ENCODE data around the gene OR4C5.
"Not testable (repeated sequence)": the region's sequence is repeated elsewhere in the genome, so short reads cannot be mapped to it uniquely, and the experiment has no call there.

The OR4C5 gene

DNA sequence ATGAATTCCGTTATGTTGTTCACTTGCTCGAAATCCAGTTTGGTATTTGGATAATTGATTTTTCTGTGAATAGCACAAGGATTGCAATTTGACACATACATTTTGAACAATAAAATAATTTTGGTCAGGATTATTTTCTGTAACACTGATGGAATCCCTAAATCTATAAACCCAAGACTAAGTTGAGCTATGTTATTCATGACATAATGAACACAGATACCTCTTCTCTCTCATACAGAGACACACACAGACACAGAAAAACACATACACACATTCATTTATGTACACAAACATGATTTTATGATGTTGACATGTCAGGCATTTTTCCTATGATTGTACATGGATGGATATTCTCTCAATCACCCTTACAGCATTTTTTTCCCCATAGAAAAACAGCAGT, at the start of gene OR4C5:
Gene OR4C5 (minus strand): TSS at position 101 of the 400 bp plus-strand sequence. CDS start 0 bp downstream, at position 101.
- DNase-seq (ENCODE audit: low read depth) = no peak

DNA sequence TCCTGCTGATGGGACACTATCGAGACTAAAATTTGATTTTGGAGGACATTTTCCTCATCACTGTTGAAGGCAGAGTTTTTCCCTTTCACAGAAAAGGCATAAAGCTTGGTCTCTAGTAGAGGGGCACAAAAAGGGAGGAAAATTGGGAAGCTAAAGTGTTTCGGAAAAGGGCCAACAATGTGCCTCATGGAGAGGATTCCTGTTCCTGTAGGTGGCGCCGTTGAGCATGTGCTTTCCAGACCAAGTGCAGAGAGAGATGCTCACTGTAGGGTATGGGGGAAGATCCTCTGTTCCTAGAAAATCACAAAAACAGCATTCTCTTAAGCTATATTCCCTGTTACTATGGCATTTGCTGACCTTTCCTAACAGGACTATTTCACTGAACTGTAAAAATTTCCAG, 18.4 kb upstream of the OR4C5 start:
- DNase-seq (ENCODE audit: low read depth) = no peak

- not testable (repeated sequence) for DNase-seq (ENCODE audit: low read depth)
Measured at GRCh38 chr11:48384151-48384550, 17.9 kb upstream of the OR4C5 start.

GRCh38 chr11:48361289-48361688, 5.0 kb downstream of the OR4C5 start:
- DNase-seq (ENCODE audit: low read depth) = not testable (repeated sequence)

- DNase-seq (ENCODE audit: low read depth) = no peak
Measured at GRCh38 chr11:48354677-48355076, 11.6 kb downstream of the OR4C5 start.

DNA sequence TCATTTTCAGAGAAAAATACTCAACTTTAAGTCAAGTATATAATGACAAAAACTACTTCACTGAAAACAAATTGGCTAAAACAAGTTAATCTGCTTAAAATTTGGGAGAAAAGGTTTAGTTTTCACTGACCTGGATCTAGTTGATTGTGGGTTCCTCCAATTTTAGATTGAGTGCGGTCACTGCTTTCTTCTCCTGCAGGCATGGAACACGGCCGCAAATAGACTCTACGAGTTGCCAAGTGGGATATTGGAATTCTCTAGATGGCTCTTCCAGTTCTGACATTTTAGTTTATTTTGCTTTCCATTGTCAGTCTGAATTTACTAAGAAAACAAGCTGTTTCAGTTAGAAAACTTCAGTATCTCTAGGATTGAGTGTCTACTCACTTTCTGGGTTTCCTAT, 12.3 kb downstream of the OR4C5 start:
- DNase-seq (ENCODE audit: low read depth) = no peak

GRCh38 chr11:48346286-48346685, 20.0 kb downstream of the OR4C5 start:
- DNase-seq (ENCODE audit: low read depth) = not testable (repeated sequence)

GRCh38 chr11:48342505-48342904, 23.8 kb downstream of the OR4C5 start:
- DNase-seq (ENCODE audit: low read depth) = not testable (repeated sequence)

DNA sequence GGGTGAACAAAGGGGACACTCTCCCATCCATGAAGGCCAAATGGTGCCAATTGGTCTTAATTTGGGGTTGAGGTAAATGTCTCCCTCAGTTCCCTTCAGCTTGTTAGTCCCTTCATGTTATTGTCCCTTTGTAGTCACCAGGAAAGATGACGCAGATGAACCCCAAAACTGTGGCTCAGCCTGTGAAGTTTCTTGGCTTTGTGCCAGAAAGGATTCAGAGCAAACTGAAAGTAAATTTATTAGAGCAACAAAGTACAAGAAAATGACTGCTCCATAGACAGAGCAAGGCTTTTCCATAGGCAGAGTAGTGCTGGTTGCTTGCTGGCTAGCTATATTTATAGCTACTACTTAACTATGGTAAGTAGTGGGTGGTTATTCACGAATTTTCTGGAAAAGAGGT, 24.8 kb downstream of the OR4C5 start:
- DNase-seq (ENCODE audit: low read depth) = no peak

- not testable (repeated sequence) for DNase-seq (ENCODE audit: low read depth)
Measured at GRCh38 chr11:48324620-48325019, 41.6 kb downstream of the OR4C5 start, which contains the start of gene OR4C3. Gene OR4C3, plus strand, starts transcription at chr11:48324920. Its CDS starts 102 bp downstream, at chr11:48325022.

- DNase-seq (ENCODE audit: low read depth) = not testable (repeated sequence)
Measured at GRCh38 chr11:48319813-48320212, 46.5 kb downstream of the OR4C5 start.
